ENCODE data around the gene TBC1D22A. TPM values are rescaled to one million over a fixed set of nuclear protein-coding genes. Genes with fewer than 3 reads are reported as not detected.

Gene TBC1D22A
- total RNA-seq, 2 donors from 2014 or later = 28.9 to 31.3 TPM

DNA sequence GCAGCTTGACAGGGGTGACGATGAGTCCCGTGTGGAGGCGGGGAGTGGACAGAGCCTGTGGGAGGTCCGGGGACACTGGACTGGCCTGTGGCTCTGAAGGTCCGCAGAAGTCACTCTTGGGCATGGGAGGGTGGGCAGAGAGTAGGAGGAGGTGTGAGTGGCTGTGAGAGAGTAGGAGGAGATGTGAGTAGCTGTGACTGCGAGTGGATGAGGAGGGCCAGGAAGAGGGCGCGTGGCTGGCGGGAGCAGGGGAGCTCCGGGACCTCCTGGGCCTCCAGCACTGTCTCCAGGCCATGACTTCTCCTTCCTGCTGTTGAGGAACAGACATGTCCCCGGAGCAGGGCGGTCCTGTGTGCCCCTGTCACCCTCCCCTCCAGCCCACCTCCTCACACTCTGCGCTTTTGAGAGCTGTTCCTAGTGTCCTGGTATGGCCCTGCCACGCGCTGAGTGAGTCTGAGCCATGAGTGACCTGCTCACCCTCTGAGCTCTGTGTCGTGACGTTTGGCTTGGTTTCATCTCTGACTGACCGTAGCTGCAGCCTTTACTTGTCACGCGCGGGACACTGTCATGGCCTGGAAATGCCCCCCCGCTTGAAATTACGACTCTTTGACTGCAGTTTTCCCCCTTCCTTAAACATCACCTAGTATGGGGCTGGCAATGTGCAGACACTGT is 391.5 kb downstream of the TBC1D22A start:
- ATAC-seq (ENCODE audit: insufficient number of reproducible peaks, low FRiP score, low read depth) (no peak), DNase-seq (ENCODE audit: low spot score) (no peak)
- H3K4me3 ChIP-seq = peak overlapping the region; percentile 72
- H3K27me3 ChIP-seq (replicated peaks; ENCODE audit: insufficient read depth) = no peaks in the 10 kb centered on the region
- H3K36me3 ChIP-seq = no peaks in the 10 kb centered on the region
- no peak for TF ChIP-seq CTCF (IDR thresholded peaks at IDR 0.05)
- H3K27ac ChIP-seq = peak overlapping the region in 1 of 2 donors; percentile 4
- no peaks in the 10 kb centered on the region for H3K9me3 ChIP-seq
- H3K4me1 ChIP-seq (ENCODE audit: control insufficient read depth in 1 of 2, low read depth in 2 of 2) = peaks cover 0 to 11% of the 10 kb centered on the region in 2 donors

- H3K27me3 ChIP-seq (replicated peaks; ENCODE audit: insufficient read depth) = no peaks in the 10 kb centered on the region
- TF ChIP-seq CTCF (IDR thresholded peaks at IDR 0.05) = no peak
- peak overlapping the region in 1 of 2 donors; percentile 4 for H3K27ac ChIP-seq
- H3K9me3 ChIP-seq = no peaks in the 10 kb centered on the region
- ATAC-seq (ENCODE audit: insufficient number of reproducible peaks, low FRiP score, low read depth) = peak; percentile 54
- DNase-seq (ENCODE audit: low spot score) = no peak
- peak overlapping the region; percentile 72 for H3K4me3 ChIP-seq
- H3K36me3 ChIP-seq = no peaks in the 10 kb centered on the region
- peaks cover 0 to 11% of the 10 kb centered on the region in 2 donors for H3K4me1 ChIP-seq (ENCODE audit: control insufficient read depth in 1 of 2, low read depth in 2 of 2)
These were observed 392.2 kb downstream of the TBC1D22A start for GRCh38 chr22:47154621-47155081.

GRCh38 chr22:47155131-47155885 is 392.9 kb downstream of the TBC1D22A start:
- H3K4me1 ChIP-seq (ENCODE audit: control insufficient read depth in 1 of 2, low read depth in 2 of 2) = peaks cover 0 to 11% of the 10 kb centered on the region in 2 donors
- TF ChIP-seq CTCF (IDR thresholded peaks at IDR 0.05) = no peak
- no peak for DNase-seq (ENCODE audit: low spot score)
- H3K9me3 ChIP-seq = no peaks in the 10 kb centered on the region
- H3K27ac ChIP-seq = peak overlapping the region in 1 of 2 donors; percentile 4
- H3K36me3 ChIP-seq = no peaks in the 10 kb centered on the region
- peak overlapping the region; percentile 72 for H3K4me3 ChIP-seq
- H3K27me3 ChIP-seq (replicated peaks; ENCODE audit: insufficient read depth) = no peaks in the 10 kb centered on the region
- ATAC-seq (ENCODE audit: insufficient number of reproducible peaks, low FRiP score, low read depth) = no peak

- no peak overlapping the region for H3K4me3 ChIP-seq
- DNase-seq (ENCODE audit: low spot score) (no peak), ATAC-seq (ENCODE audit: insufficient number of reproducible peaks, low FRiP score, low read depth) (no peak)
- H3K27me3 ChIP-seq (replicated peaks; ENCODE audit: insufficient read depth) = no peaks in the 10 kb centered on the region
- H3K9me3 ChIP-seq = no peaks in the 10 kb centered on the region
- TF ChIP-seq CTCF (IDR thresholded peaks at IDR 0.05) = no peak
- H3K36me3 ChIP-seq = no peaks in the 10 kb centered on the region
- peaks cover 0 to 11% of the 10 kb centered on the region in 2 donors for H3K4me1 ChIP-seq (ENCODE audit: control insufficient read depth in 1 of 2, low read depth in 2 of 2)
- no peak overlapping the region for H3K27ac ChIP-seq
These were observed 393.5 kb downstream of the TBC1D22A start for GRCh38 chr22:47155912-47156311.

DNA sequence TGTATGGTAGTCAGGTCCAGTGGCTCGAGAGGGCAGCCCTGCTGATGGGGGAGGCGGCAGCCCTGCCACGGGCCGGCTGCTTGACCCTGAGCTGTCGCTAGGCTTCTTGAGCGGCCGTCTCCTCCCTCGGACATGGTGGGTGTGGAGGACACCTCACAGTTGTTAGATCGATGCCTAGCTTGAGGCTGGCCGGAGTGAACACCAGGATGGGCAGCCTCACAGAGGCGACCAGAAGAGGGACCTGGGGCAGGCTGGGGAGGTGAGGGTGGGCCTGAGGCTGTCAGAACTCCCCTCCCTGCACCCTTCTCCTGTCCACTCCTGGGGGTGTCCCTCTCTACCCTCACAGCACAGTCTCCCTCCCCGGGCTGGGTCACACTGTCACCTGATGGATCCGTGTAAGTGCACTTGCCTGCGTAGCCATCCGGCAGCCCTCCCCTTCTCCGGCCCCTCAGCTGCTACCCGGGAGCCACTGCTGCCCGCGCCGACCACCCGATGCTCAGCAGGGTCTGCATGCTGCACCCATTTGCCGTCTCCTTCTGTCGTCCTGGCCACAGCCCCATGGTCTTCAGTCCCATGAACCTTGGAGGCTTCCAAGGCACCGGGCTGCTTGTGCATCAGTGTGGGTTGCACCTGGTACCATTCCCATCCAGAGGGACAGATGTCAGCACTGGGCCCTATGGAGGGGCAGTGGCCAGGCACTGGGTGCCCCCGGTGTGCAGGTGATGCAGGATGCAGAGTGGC is 394.1 kb downstream of the TBC1D22A start:
- Histone ChIP-seq H3K27me3 (replicated peaks; ENCODE audit: insufficient read depth) (no peaks in the 10 kb centered on the region), H3K36me3 (no peaks in the 10 kb centered on the region), H3K9me3 (no peaks in the 10 kb centered on the region), H3K4me1 (ENCODE audit: control insufficient read depth in 1 of 2, low read depth in 2 of 2) (peaks cover 0 to 11% of the 10 kb centered on the region in 2 donors), H3K4me3 (no peak overlapping the region), H3K27ac (no peak overlapping the region)
- no peak for TF ChIP-seq CTCF (IDR thresholded peaks at IDR 0.05)
- DNase-seq (ENCODE audit: low spot score) (no peak), ATAC-seq (ENCODE audit: insufficient number of reproducible peaks, low FRiP score, low read depth) (no peak)
